MCF 10A (cell line): ENCODE measurements around the gene PER1. TPM values are rescaled to one million over a fixed set of nuclear protein-coding genes. Genes with fewer than 3 reads are reported as not detected.

Experiments
- BruUV-seq: library from RNA; stranded (reverse); fragments of 400-500 nt; replicated peaks from 2 replicates; lab custom pipeline; 2021; lab: Mats Ljungman, UMichigan
- CTCF ChIA-PET: fragments of 300-600 bp; sonication (Branson Sonifier 250); formaldehyde crosslinking; extraction: SDS; loops from one replicate; lab custom pipeline; 2021; ENCODE audit warnings: antibody characterized with exemption, inconsistent platforms; lab: Yijun Ruan, JAX
- POLR2A ChIA-PET: fragments of 300-600, 350-650 bp; sonication (Branson Sonifier 250); formaldehyde crosslinking; extraction: SDS; loops from one replicate; lab custom pipeline; 2020; ENCODE audit warnings: antibody characterized with exemption, inconsistent platforms; lab: Yijun Ruan, JAX
- DNase-seq: peaks from one replicate; pipeline ENCODE4 v3.0.0-alpha.2; 2018; ENCODE audit not compliant: unreplicated experiment
- H3K27ac Mint-ChIP-seq: one replicate; pipeline ENCODE4 v1.8.0; 2022; ENCODE audit warnings: mild to moderate bottlenecking, low read depth, mixed read lengths; ENCODE audit not compliant: unreplicated experiment
- H3K27me3 Mint-ChIP-seq: one replicate; pipeline ENCODE4 v1.8.0; 2022; ENCODE audit warnings: mixed read lengths; ENCODE audit not compliant: insufficient read depth, unreplicated experiment
- H3K36me3 Mint-ChIP-seq: one replicate; pipeline ENCODE4 v1.8.0; 2022; ENCODE audit warnings: mild to moderate bottlenecking, moderate library complexity, mixed read lengths; ENCODE audit not compliant: insufficient read depth, unreplicated experiment
- H3K4me1 Mint-ChIP-seq: one replicate; pipeline ENCODE4 v1.8.0; 2022; ENCODE audit warnings: mixed read lengths; ENCODE audit not compliant: insufficient read depth, unreplicated experiment
- H3K4me3 Mint-ChIP-seq: one replicate; pipeline ENCODE4 v1.8.0; 2022; ENCODE audit warnings: mild to moderate bottlenecking, moderate library complexity, mixed read lengths; ENCODE audit not compliant: unreplicated experiment
- H3K9me3 Mint-ChIP-seq: one replicate; pipeline ENCODE4 v1.8.0; 2022; ENCODE audit warnings: mixed read lengths; ENCODE audit not compliant: unreplicated experiment
- CTCF ChIP-seq: fragments of 200-600 bp; IDR thresholded peaks from one replicate; pipeline ENCODE4 v1.8.0; 2022; ENCODE audit warnings: antibody characterized with exemption, mild to moderate bottlenecking; ENCODE audit not compliant: unreplicated experiment
- intact Hi-C: fragments of 100-400 bp; cut with micrococcal nuclease; formaldehyde crosslinking; loops from 2 replicates; pipeline ENCODE4 v1.14.1; 2022
- total RNA-seq: library from RNA; stranded (reverse); gene quantifications from 2 replicates; pipeline ENCODE4 v1.2.3, GENCODE V29; 2022

Gene PER1
- total RNA-seq, 1 experiment from 2014 or later, result 190 TPM

- peak; percentile 89 for TF ChIP-seq CTCF
- Mint-ChIP-seq H3K27ac (peak overlapping the region; percentile 24), H3K9me3 (no peaks in the 10 kb centered on the region), H3K4me3 (peak overlapping the region; percentile 21), H3K4me1 (peaks cover 41% of the 10 kb centered on the region), H3K36me3 (peaks cover 26% of the 10 kb centered on the region), H3K27me3 (no peaks in the 10 kb centered on the region)
- DNase-seq, result peak; percentile 91
- BruUV-seq, result no TSS peak
- intact Hi-C loops, result loop anchor here (1.0 kb wide), 1 partner anchor 36 kb away; no protein-coding TSS in a partner anchor
- ChIA-PET CTCF (interaction anchor here (0.6 to 8.7 kb wide), 18 partner anchors 9 to 912 kb away, joined by 3 to 59 read pairs (median 4); partner anchors contain the start of genes HES7 and KRABD2), POLR2A (interaction anchor here (0.6 to 16.5 kb wide), 11 partner anchors 9 to 106 kb away, joined by 3 to 429 read pairs (median 9); partner anchors contain the start of genes ALOXE3, BORCS6, HES7 and TMEM107)
These were observed 6.2 kb upstream of the PER1 start for GRCh38 chr17:8158267-8159031.

- H3K27me3 Mint-ChIP-seq, result no peaks in the 10 kb centered on the region
- H3K4me3 Mint-ChIP-seq, result no peak overlapping the region
- peak; percentile 100 for DNase-seq
- no peak overlapping the region for H3K27ac Mint-ChIP-seq
- intact Hi-C loops, result loop anchor here (1.0 kb wide), 1 partner anchor 17 kb away; no protein-coding TSS in a partner anchor
- no peak for TF ChIP-seq CTCF
- CTCF ChIA-PET, result interaction anchor here (0.6 to 8.7 kb wide), 6 partner anchors 17 to 66 kb away, joined by 3 to 59 read pairs (median 5); partner anchors contain the start of gene ALOXE3
- H3K9me3 Mint-ChIP-seq, result no peaks in the 10 kb centered on the region
- peaks cover 38% of the 10 kb centered on the region for H3K4me1 Mint-ChIP-seq
- POLR2A ChIA-PET, result interaction anchor here (0.5 to 16.5 kb wide), 43 partner anchors 8 to 914 kb away, joined by 3 to 429 read pairs (median 5); partner anchors contain the start of genes ALOXE3, AURKB, BORCS6 and CNTROB
- BruUV-seq, result no TSS peak
- peaks cover 20% of the 10 kb centered on the region for H3K36me3 Mint-ChIP-seq
These were observed 4.2 kb upstream of the PER1 start for GRCh38 chr17:8156246-8156992.

- H3K9me3 Mint-ChIP-seq, result no peaks in the 10 kb centered on the region
- ChIA-PET POLR2A (interaction anchor here (0.6 to 16.5 kb wide), 27 partner anchors 8 to 679 kb away, joined by 3 to 429 read pairs (median 9); partner anchors contain the start of genes ALOXE3, AURKB, BORCS6 and CNTROB), CTCF (interaction anchor here (0.6 to 8.7 kb wide), 5 partner anchors 14 to 55 kb away, joined by 3 to 59 read pairs (median 3); partner anchors contain the start of gene ALOXE3)
- H3K27ac Mint-ChIP-seq, result no peak overlapping the region
- TSS peak; percentile 43 for BruUV-seq
- peaks cover 33% of the 10 kb centered on the region for H3K4me1 Mint-ChIP-seq
- intact Hi-C loops, result loop anchor here (1.0 to 2.0 kb wide), 2 partner anchors 17 to 31 kb away; no protein-coding TSS in a partner anchor
- no peak for TF ChIP-seq CTCF
- H3K27me3 Mint-ChIP-seq, result no peaks in the 10 kb centered on the region
- H3K4me3 Mint-ChIP-seq, result no peak overlapping the region
- H3K36me3 Mint-ChIP-seq, result peaks cover 17% of the 10 kb centered on the region
- no peak for DNase-seq
These were observed 3.7 kb upstream of the PER1 start for GRCh38 chr17:8155996-8156245.
